Measurements from ENCODE around the gene PLCH1.

Gene PLCH1

GRCh38 chr3:155420406-155420805 is 324.5 kb downstream of the PLCH1 start:
- no peaks in the 10 kb centered on the region for H3K4me1 ChIP-seq (ENCODE audit: control insufficient read depth, insufficient read depth, low read length, poor library complexity, severe bottlenecking)
- no CpG with 5 or more reads among the region's 4 CpGs for WGBS, 2 experiments (ENCODE audit: insufficient coverage in 2 of 2)
- no peak overlapping the region for H3K4me3 ChIP-seq (ENCODE audit: extremely low read depth, insufficient read depth, low read length, poor library complexity, severe bottlenecking)
- peaks cover 3% of the 10 kb centered on the region for H3K9me3 ChIP-seq (ENCODE audit: control insufficient read depth, low read length)
- H3K36me3 ChIP-seq (ENCODE audit: control insufficient read depth, insufficient read depth, low read length), result no peaks in the 10 kb centered on the region
- H3K27ac ChIP-seq (ENCODE audit: low read depth, low read length, severe bottlenecking), result no peak overlapping the region

DNA sequence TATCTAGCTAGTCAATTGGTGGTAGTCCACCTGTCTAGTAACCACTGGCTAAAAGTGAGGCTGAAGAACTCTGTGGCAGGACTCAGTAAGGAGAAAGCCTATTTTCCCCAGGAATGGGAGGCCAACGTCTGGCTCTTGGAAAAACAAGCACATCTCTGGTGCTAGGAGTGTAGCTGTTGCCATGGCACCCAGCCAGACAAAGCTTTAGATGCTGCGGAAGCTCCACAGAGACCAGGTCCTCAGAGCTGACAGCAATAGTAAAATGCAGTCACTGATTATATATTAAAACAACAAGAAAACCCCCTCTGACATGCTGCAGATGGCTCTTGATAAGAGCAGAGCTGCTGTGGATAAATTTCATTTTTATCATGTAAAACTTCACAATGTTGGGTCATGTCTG is 326.5 kb downstream of the PLCH1 start:
- Histone ChIP-seq H3K4me3 (ENCODE audit: extremely low read depth, insufficient read depth, low read length, poor library complexity, severe bottlenecking) (no peak overlapping the region), H3K27ac (ENCODE audit: low read depth, low read length, severe bottlenecking) (peak overlapping the region; percentile 26), H3K9me3 (ENCODE audit: control insufficient read depth, low read length) (no peaks in the 10 kb centered on the region), H3K4me1 (ENCODE audit: control insufficient read depth, insufficient read depth, low read length, poor library complexity, severe bottlenecking) (no peaks in the 10 kb centered on the region), H3K36me3 (ENCODE audit: control insufficient read depth, insufficient read depth, low read length) (no peaks in the 10 kb centered on the region)
- WGBS, 2 experiments (ENCODE audit: insufficient coverage in 2 of 2), result 17 to 60% methylated on average over 1 of the region's 2 CpGs

GRCh38 chr3:155417119-155417517 is 327.8 kb downstream of the PLCH1 start:
- WGBS, 2 experiments (ENCODE audit: insufficient coverage in 2 of 2), result 83 to 100% methylated on average over 1 to 3 of the region's 3 CpGs
- Histone ChIP-seq H3K36me3 (ENCODE audit: control insufficient read depth, insufficient read depth, low read length) (no peaks in the 10 kb centered on the region), H3K27ac (ENCODE audit: low read depth, low read length, severe bottlenecking) (no peak overlapping the region), H3K9me3 (ENCODE audit: control insufficient read depth, low read length) (no peaks in the 10 kb centered on the region), H3K4me3 (ENCODE audit: extremely low read depth, insufficient read depth, low read length, poor library complexity, severe bottlenecking) (no peak overlapping the region), H3K4me1 (ENCODE audit: control insufficient read depth, insufficient read depth, low read length, poor library complexity, severe bottlenecking) (peaks cover 4% of the 10 kb centered on the region)

- Histone ChIP-seq H3K36me3 (ENCODE audit: control insufficient read depth, insufficient read depth, low read length) (no peaks in the 10 kb centered on the region), H3K9me3 (ENCODE audit: control insufficient read depth, low read length) (no peaks in the 10 kb centered on the region), H3K27ac (ENCODE audit: low read depth, low read length, severe bottlenecking) (no peak overlapping the region), H3K4me3 (ENCODE audit: extremely low read depth, insufficient read depth, low read length, poor library complexity, severe bottlenecking) (no peak overlapping the region), H3K4me1 (ENCODE audit: control insufficient read depth, insufficient read depth, low read length, poor library complexity, severe bottlenecking) (peaks cover 4% of the 10 kb centered on the region)
- WGBS, 2 experiments (ENCODE audit: insufficient coverage in 2 of 2), result 93 to 95% methylated on average over 3 of the region's 8 CpGs
Measured at GRCh38 chr3:155416500-155417118, 328.3 kb downstream of the PLCH1 start.

GRCh38 chr3:155412904-155413303 is 332.0 kb downstream of the PLCH1 start:
- Histone ChIP-seq H3K4me3 (ENCODE audit: extremely low read depth, insufficient read depth, low read length, poor library complexity, severe bottlenecking) (no peak overlapping the region), H3K27ac (ENCODE audit: low read depth, low read length, severe bottlenecking) (no peak overlapping the region), H3K4me1 (ENCODE audit: control insufficient read depth, insufficient read depth, low read length, poor library complexity, severe bottlenecking) (peaks cover 13% of the 10 kb centered on the region), H3K9me3 (ENCODE audit: control insufficient read depth, low read length) (no peaks in the 10 kb centered on the region), H3K36me3 (ENCODE audit: control insufficient read depth, insufficient read depth, low read length) (no peaks in the 10 kb centered on the region)
- WGBS, 2 experiments (ENCODE audit: insufficient coverage in 2 of 2), result 63 to 75% methylated on average over 1 of the region's 3 CpGs

DNA sequence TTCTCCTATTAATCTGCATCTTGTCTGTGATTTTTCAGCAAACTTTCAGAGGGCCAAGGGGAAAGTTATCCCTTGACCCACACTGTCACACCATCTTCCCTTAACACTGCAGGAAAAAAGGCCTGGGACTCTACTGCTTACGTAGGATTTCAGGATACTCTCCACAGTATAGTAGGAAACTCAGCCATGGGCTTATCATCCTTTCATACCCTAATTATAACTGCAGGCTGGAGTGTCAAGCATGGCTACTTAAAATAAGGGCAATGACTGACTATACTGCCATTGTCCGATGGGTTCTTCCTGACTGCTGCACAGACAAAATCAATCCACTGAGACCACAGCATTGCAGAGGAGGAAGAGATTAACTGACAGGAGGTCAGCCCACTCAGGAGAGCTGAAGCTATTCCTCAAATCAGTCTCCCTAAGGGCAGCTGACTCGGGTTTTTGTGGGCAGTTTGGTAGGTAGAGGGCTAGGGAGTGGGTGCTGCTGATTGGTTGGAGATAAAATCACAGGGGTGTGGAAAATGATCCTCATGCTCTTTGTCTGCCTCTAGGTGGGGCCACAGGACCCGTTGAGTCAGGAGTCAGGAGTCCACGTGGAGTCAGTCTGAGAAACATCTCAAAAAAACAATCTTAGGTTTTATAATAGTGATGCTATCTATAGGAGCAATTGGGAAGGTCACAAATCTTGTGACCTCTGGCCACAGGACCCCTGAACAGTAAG is 333.2 kb downstream of the PLCH1 start:
- Histone ChIP-seq H3K4me1 (ENCODE audit: control insufficient read depth, insufficient read depth, low read length, poor library complexity, severe bottlenecking) (peaks cover 13% of the 10 kb centered on the region), H3K27ac (ENCODE audit: low read depth, low read length, severe bottlenecking) (no peak overlapping the region), H3K4me3 (ENCODE audit: extremely low read depth, insufficient read depth, low read length, poor library complexity, severe bottlenecking) (no peak overlapping the region), H3K36me3 (ENCODE audit: control insufficient read depth, insufficient read depth, low read length) (no peaks in the 10 kb centered on the region), H3K9me3 (ENCODE audit: control insufficient read depth, low read length) (no peaks in the 10 kb centered on the region)
- WGBS, 2 experiments (ENCODE audit: insufficient coverage in 2 of 2), result 100% methylated on average over 1 to 2 of the region's 5 CpGs

- Histone ChIP-seq H3K4me3 (ENCODE audit: extremely low read depth, insufficient read depth, low read length, poor library complexity, severe bottlenecking) (no peak overlapping the region), H3K9me3 (ENCODE audit: control insufficient read depth, low read length) (no peaks in the 10 kb centered on the region), H3K4me1 (ENCODE audit: control insufficient read depth, insufficient read depth, low read length, poor library complexity, severe bottlenecking) (peaks cover 13% of the 10 kb centered on the region), H3K27ac (ENCODE audit: low read depth, low read length, severe bottlenecking) (peak overlapping the region; percentile 55), H3K36me3 (ENCODE audit: control insufficient read depth, insufficient read depth, low read length) (no peaks in the 10 kb centered on the region)
Measured at GRCh38 chr3:155409336-155409735, 335.5 kb downstream of the PLCH1 start.

GRCh38 chr3:155407971-155408370 is 336.9 kb downstream of the PLCH1 start:
- Histone ChIP-seq H3K27ac (ENCODE audit: low read depth, low read length, severe bottlenecking) (no peak overlapping the region), H3K9me3 (ENCODE audit: control insufficient read depth, low read length) (no peaks in the 10 kb centered on the region), H3K36me3 (ENCODE audit: control insufficient read depth, insufficient read depth, low read length) (no peaks in the 10 kb centered on the region), H3K4me3 (ENCODE audit: extremely low read depth, insufficient read depth, low read length, poor library complexity, severe bottlenecking) (no peak overlapping the region), H3K4me1 (ENCODE audit: control insufficient read depth, insufficient read depth, low read length, poor library complexity, severe bottlenecking) (peaks cover 12% of the 10 kb centered on the region)
- WGBS, 2 experiments (ENCODE audit: insufficient coverage in 2 of 2), result 100% methylated on average over 1 to 2 of the region's 3 CpGs

DNA sequence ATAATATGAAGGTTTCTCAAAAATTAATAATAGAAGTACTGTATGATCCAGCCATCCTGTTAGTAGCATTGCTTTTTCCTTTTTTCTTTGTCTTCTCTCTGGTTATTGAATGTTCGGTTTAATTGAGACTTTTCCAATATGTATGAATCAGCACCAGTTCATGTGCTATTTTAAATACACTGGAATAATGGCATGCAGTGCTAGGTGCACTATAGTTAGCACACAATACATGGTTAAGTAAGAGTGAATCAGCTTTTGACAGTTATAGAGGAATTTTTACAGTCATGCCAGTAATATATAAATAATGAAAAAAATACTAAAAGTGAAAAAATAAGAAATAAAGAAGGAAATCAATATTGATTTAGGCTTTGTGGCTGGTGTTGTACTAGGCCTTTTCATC is 337.5 kb downstream of the PLCH1 start:
- Histone ChIP-seq H3K9me3 (ENCODE audit: control insufficient read depth, low read length) (no peaks in the 10 kb centered on the region), H3K4me3 (ENCODE audit: extremely low read depth, insufficient read depth, low read length, poor library complexity, severe bottlenecking) (no peak overlapping the region), H3K4me1 (ENCODE audit: control insufficient read depth, insufficient read depth, low read length, poor library complexity, severe bottlenecking) (peaks cover 9% of the 10 kb centered on the region), H3K27ac (ENCODE audit: low read depth, low read length, severe bottlenecking) (no peak overlapping the region), H3K36me3 (ENCODE audit: control insufficient read depth, insufficient read depth, low read length) (no peaks in the 10 kb centered on the region)
- WGBS, 2 experiments (ENCODE audit: insufficient coverage in 2 of 2), result no CpG with 5 or more reads among the region's 1 CpG

GRCh38 chr3:155404486-155404885 is 340.4 kb downstream of the PLCH1 start:
- no peaks in the 10 kb centered on the region for H3K4me1 ChIP-seq (ENCODE audit: control insufficient read depth, insufficient read depth, low read length, poor library complexity, severe bottlenecking)
- 40 to 89% methylated on average over 1 of the region's 1 CpG for WGBS, 2 experiments (ENCODE audit: insufficient coverage in 2 of 2)
- no peaks in the 10 kb centered on the region for H3K9me3 ChIP-seq (ENCODE audit: control insufficient read depth, low read length)
- H3K36me3 ChIP-seq (ENCODE audit: control insufficient read depth, insufficient read depth, low read length), result no peaks in the 10 kb centered on the region
- no peak overlapping the region for H3K4me3 ChIP-seq (ENCODE audit: extremely low read depth, insufficient read depth, low read length, poor library complexity, severe bottlenecking)
- H3K27ac ChIP-seq (ENCODE audit: low read depth, low read length, severe bottlenecking), result no peak overlapping the region

- Histone ChIP-seq H3K4me1 (ENCODE audit: control insufficient read depth, insufficient read depth, low read length, poor library complexity, severe bottlenecking) (no peaks in the 10 kb centered on the region), H3K4me3 (ENCODE audit: extremely low read depth, insufficient read depth, low read length, poor library complexity, severe bottlenecking) (no peak overlapping the region), H3K36me3 (ENCODE audit: control insufficient read depth, insufficient read depth, low read length) (no peaks in the 10 kb centered on the region), H3K27ac (ENCODE audit: low read depth, low read length, severe bottlenecking) (no peak overlapping the region), H3K9me3 (ENCODE audit: control insufficient read depth, low read length) (no peaks in the 10 kb centered on the region)
Measured at GRCh38 chr3:155402656-155403055, 342.2 kb downstream of the PLCH1 start.
